WTC11 (cell line): ENCODE measurements around the gene TDRD9.

Experiments
- CTCF ChIP-seq: fragments of 200-600 bp; IDR thresholded peaks from 2 replicates; pipeline ENCODE4 v1.8.0; 2022; ENCODE audit warnings: antibody characterized with exemption
- MAX ChIP-seq: sonication (generic); formaldehyde crosslinking; IDR thresholded peaks from 2 replicates; pipeline ENCODE4 v1.8.0; 2022; ENCODE audit warnings: mild to moderate bottlenecking, missing genetic modification reagents
- TEAD4 ChIP-seq: sonication (generic); formaldehyde crosslinking; IDR thresholded peaks from 2 replicates; pipeline ENCODE4 v1.8.0; 2022; ENCODE audit warnings: mild to moderate bottlenecking, missing genetic modification reagents
- ZBTB21 ChIP-seq: sonication (generic); formaldehyde crosslinking; IDR thresholded peaks from 2 replicates; pipeline ENCODE4 v1.8.1; 2023; ENCODE audit warnings: mild to moderate bottlenecking, missing genetic modification reagents, borderline replicate concordance

DNA sequence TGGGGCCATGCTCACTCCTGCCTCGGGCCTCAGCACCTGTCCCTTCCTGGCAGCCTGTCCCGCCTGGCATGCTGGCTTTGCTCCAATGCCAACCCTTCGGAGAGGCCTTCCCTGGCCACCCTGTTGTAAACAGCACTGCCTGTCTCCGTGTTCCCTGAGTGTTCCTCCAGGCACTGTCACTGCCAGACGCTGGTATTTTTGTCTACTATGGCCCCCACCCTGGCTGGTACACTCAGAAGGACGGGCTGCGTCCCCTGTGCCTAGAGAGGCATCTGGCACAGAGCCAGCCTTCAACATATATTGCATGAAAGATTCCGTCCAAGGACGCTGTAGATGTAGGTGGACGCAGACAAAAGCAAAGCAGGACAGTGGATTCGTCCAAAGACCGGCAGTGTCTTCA lies 154.6 kb downstream of the TDRD9 start:
- TF ChIP-seq MAX (CRISPR knock-in tag) (no peak), CTCF (no peak), TEAD4 (CRISPR knock-in tag) (no peak), ZBTB21 (CRISPR knock-in tag) (no peak)
